Measurements from ENCODE around the gene SLC25A34. TPM values are rescaled to one million over a fixed set of nuclear protein-coding genes. Genes with fewer than 3 reads are reported as not detected.
A peak's percentile ranks its signal among the peaks of the same experiment; 100 is the strongest.

Gene SLC25A34
- total RNA-seq, 1 donor = 0.54 TPM

DNA sequence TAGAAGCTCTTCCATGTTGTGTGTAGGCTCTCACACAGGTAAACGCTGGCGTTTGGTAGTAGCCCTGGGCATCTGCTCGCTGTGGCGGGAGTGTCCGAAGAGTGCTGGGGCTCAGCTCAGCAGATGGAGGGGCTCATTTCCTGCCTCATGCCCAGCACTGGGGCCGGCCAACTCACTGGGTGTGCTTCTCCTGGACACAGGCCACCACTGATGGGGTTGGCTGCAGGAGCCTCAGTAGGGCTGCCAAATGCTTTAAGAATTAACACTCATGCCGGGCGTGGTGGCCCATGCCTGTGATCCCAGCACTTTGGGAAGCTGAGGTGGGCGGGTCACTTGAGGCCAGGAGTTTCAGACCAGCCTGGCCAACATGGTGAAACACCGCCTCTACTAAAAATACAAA, 50.5 kb downstream of the SLC25A34 start:
- TF ChIP-seq, protein P1, sequence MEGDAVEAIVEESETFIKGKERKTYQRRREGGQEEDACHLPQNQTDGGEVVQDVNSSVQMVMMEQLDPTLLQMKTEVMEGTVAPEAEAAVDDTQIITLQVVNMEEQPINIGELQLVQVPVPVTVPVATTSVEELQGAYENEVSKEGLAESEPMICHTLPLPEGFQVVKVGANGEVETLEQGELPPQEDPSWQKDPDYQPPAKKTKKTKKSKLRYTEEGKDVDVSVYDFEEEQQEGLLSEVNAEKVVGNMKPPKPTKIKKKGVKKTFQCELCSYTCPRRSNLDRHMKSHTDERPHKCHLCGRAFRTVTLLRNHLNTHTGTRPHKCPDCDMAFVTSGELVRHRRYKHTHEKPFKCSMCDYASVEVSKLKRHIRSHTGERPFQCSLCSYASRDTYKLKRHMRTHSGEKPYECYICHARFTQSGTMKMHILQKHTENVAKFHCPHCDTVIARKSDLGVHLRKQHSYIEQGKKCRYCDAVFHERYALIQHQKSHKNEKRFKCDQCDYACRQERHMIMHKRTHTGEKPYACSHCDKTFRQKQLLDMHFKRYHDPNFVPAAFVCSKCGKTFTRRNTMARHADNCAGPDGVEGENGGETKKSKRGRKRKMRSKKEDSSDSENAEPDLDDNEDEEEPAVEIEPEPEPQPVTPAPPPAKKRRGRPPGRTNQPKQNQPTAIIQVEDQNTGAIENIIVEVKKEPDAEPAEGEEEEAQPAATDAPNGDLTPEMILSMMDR (IDR thresholded peaks at IDR 0.05; ENCODE audit: insufficient read depth, low read length) = no peak
- DNase-seq (ENCODE audit: low read depth) = peak; percentile 87

DNA sequence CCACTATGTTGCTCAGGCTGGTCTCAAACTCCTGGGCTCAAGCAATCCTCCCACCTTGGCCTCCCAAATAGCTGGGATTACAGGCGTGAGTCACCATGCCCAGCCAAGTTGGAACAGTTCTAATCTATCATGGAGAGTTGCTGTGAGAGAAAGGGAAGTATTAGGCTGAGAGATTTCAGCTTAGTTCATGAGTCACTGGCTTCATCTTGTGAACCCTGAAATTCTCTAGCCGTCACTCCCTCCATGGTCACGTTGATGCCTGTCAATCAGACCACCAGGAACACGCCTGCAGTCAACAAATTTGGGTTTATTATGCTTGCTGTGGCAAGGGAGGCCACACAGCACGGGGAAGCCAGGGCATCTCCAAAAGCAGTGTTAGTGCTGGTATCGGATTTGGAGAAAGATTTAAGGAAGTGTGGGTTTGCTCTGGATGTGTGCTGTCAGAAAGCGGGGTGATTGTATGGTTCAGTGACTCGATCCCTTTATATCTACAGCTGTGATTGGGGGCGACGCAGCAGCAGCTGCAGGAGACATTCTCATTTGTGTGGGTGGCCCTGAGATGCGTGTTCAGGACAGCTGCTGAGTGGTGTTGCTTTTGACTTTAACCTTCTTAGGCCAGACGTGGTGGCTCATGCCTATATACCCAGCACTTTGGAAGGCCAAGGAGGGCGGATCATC, 52.7 kb downstream of the SLC25A34 start:
- peak; percentile 56 for DNase-seq (ENCODE audit: low read depth)
- TF ChIP-seq, protein P1 (IDR thresholded peaks at IDR 0.05; ENCODE audit: insufficient read depth, low read length) = no peak
- H3K4me3 ChIP-seq (ENCODE audit: low read depth, low read length) = no peak overlapping the region

More for the DNA sequence above, 50.5 kb downstream of the SLC25A34 start:
- no peak overlapping the region for H3K4me3 ChIP-seq (ENCODE audit: low read depth, low read length)

Other genes starting within 250 kb of the SLC25A34 start
- 5.2 and 7.1 TPM in 2 replicates for gene CASP9, start 212.0 kb upstream of the SLC25A34 start, total RNA-seq (ENCODE audit: low replicate concordance)
- gene DNAJC16, start 209.4 kb upstream of the SLC25A34 start, total RNA-seq (ENCODE audit: low replicate concordance) = 8.6 and 20.0 TPM in 2 replicates
- gene AGMAT, start 151.2 kb upstream of the SLC25A34 start, total RNA-seq (ENCODE audit: low replicate concordance) = 0.16 and 1.4 TPM in 2 replicates
- gene DDI2, start 118.8 kb upstream of the SLC25A34 start, total RNA-seq (ENCODE audit: low replicate concordance) = 14.0 and 26.0 TPM in 2 replicates
- gene PLEKHM2, start 51.9 kb upstream of the SLC25A34 start, total RNA-seq (ENCODE audit: low replicate concordance) = 19.3 and 76.5 TPM in 2 replicates
- not detected in 2 replicates for gene TMEM82, start 6.2 kb downstream of the SLC25A34 start, total RNA-seq (ENCODE audit: low replicate concordance)
- gene FBLIM1, start 22.5 kb downstream of the SLC25A34 start, total RNA-seq (ENCODE audit: low replicate concordance) = 41.0 and 114 TPM in 2 replicates
- gene UQCRHL, start 71.4 kb downstream of the SLC25A34 start, total RNA-seq (ENCODE audit: low replicate concordance) = 1.9 and 2.0 TPM in 2 replicates
- gene SPEN, start 111.4 kb downstream of the SLC25A34 start, total RNA-seq (ENCODE audit: low replicate concordance) = 20.5 and 24.3 TPM in 2 replicates
- gene ZBTB17, start 239.8 kb downstream of the SLC25A34 start, total RNA-seq (ENCODE audit: low replicate concordance) = 13.8 and 21.7 TPM in 2 replicates

All from fibroblast of the aortic adventitia (primary cell).